Caco-2 (cell line): ENCODE measurements around the gene MTRF1L. TPM values are rescaled to one million over a fixed set of nuclear protein-coding genes. Genes with fewer than 3 reads are reported as not detected.
"Not testable (repeated sequence)": the region's sequence is repeated elsewhere in the genome, so short reads cannot be mapped to it uniquely, and the experiment has no call there.

Experiments used
- BruUV-seq: library from RNA; stranded (reverse); fragments of 400-500 nt; replicated peaks from 2 replicates; lab custom pipeline; 2021; lab: Mats Ljungman, UMichigan
- CTCF ChIA-PET: fragments of 300-600 bp; sonication (Branson Sonifier 250); formaldehyde crosslinking; loops from one replicate; lab custom pipeline; 2022; ENCODE audit warnings: antibody characterized with exemption; lab: Charles Lee
- POLR2A ChIA-PET: fragments of 300-600 bp; sonication (Branson Sonifier 250); formaldehyde crosslinking; loops from one replicate; lab custom pipeline; 2022; ENCODE audit warnings: antibody characterized with exemption; lab: Charles Lee
- DNase-seq, 2 experiments: peaks; one replicate each; pipeline versions ENCODE4 v3.0.0 to v3.0.0-alpha.2; 2020 to 2022
- H3K27me3 ChIP-seq: replicated peaks from 2 replicates; pipeline ENCODE4 v1.6.0; 2011; ENCODE audit warnings: low read length; ENCODE audit not compliant: control insufficient read depth, insufficient read depth
- H3K36me3 ChIP-seq: 2 replicates; pipeline ENCODE4 v1.5.1; 2011; ENCODE audit warnings: low read length; ENCODE audit not compliant: control insufficient read depth, insufficient read depth
- H3K4me1 ChIP-seq: fragments of 250-450 bp; sonication (Bioruptor Pico); 2 replicates; pipeline ENCODE4 v1.5.1; 2020; ENCODE audit warnings: mild to moderate bottlenecking
- H3K4me3 ChIP-seq: 2 replicates; pipeline ENCODE4 v1.5.1; 2011; ENCODE audit warnings: low read depth, mild to moderate bottlenecking, control low read depth, low read length
- H3K9me3 ChIP-seq: fragments of 250-450 bp; sonication (Bioruptor Pico); 2 replicates; pipeline ENCODE4 v1.5.1; 2020; ENCODE audit warnings: mild to moderate bottlenecking, moderate library complexity
- H3K27ac Mint-ChIP-seq: one replicate; pipeline ENCODE4 v1.8.0; 2022; ENCODE audit warnings: mixed read lengths; ENCODE audit not compliant: unreplicated experiment
- H3K27me3 Mint-ChIP-seq: one replicate; pipeline ENCODE4 v1.8.0; 2022; ENCODE audit warnings: mixed read lengths; ENCODE audit not compliant: insufficient read depth, unreplicated experiment
- H3K36me3 Mint-ChIP-seq: one replicate; pipeline ENCODE4 v1.8.0; 2022; ENCODE audit warnings: mild to moderate bottlenecking, mixed read lengths; ENCODE audit not compliant: insufficient read depth, unreplicated experiment
- H3K4me1 Mint-ChIP-seq: one replicate; pipeline ENCODE4 v1.8.0; 2022; ENCODE audit warnings: low read depth, mixed read lengths; ENCODE audit not compliant: unreplicated experiment
- H3K4me3 Mint-ChIP-seq: one replicate; pipeline ENCODE4 v1.8.0; 2022; ENCODE audit warnings: mild to moderate bottlenecking, moderate library complexity, mixed read lengths; ENCODE audit not compliant: unreplicated experiment
- H3K9me3 Mint-ChIP-seq: one replicate; pipeline ENCODE4 v1.8.0; 2022; ENCODE audit warnings: mixed read lengths; ENCODE audit not compliant: unreplicated experiment
- CTCF ChIP-seq, 2 experiments: fragments of 200-600 bp in 1 of 2; IDR thresholded peaks; 1 replicate in 1 of 2; 2 replicates in 1 of 2; pipeline versions ENCODE4 v1.5.1 to v1.8.0; 2011 to 2022; ENCODE audit warnings: antibody characterized with exemption in 1 of 2, control low read depth in 1 of 2, inconsistent platforms in 1 of 2, low read depth in 1 of 2, low read length in 1 of 2, mild to moderate bottlenecking in 1 of 2, moderate library complexity in 1 of 2; ENCODE audit not compliant: insufficient read depth in 1 of 2, severe bottlenecking in 1 of 2, unreplicated experiment in 1 of 2
- intact Hi-C: fragments of 100-400 bp; cut with micrococcal nuclease; formaldehyde crosslinking; loops from one replicate; pipeline ENCODE4 v1.10.0; 2022; ENCODE audit not compliant: unreplicated experiment
- total RNA-seq: library from RNA; stranded (reverse); gene quantifications from 2 replicates; pipeline ENCODE4 v1.2.3, GENCODE V29; 2022

Gene MTRF1L
- total RNA-seq, 1 experiment from 2014 or later, result 24.4 TPM

- peaks cover 10% of the 10 kb centered on the region for H3K4me1 Mint-ChIP-seq
- ChIA-PET POLR2A (interaction anchor here (0.8 kb wide), 1 partner anchor 20 kb away, joined by 4 read pairs; the partner anchor contains the start of gene FBXO5), CTCF (no interaction called here)
- H3K36me3 Mint-ChIP-seq, result peaks cover 28% of the 10 kb centered on the region
- BruUV-seq, result no TSS peak
- peak overlapping the region; percentile 97 for H3K27ac Mint-ChIP-seq
- no peaks in the 10 kb centered on the region for H3K9me3 ChIP-seq
- no peaks in the 10 kb centered on the region for H3K27me3 Mint-ChIP-seq
- peak overlapping the region; percentile 90 for H3K4me3 Mint-ChIP-seq
- H3K9me3 Mint-ChIP-seq, result no peaks in the 10 kb centered on the region
- intact Hi-C loops, result loop anchor here (2.0 kb wide), 1 partner anchor 21 kb away; the partner anchor contains the start of gene FBXO5
- H3K4me1 ChIP-seq, result no peaks in the 10 kb centered on the region
- DNase-seq, result peak in 1 of 2 experiments; percentile 6
- H3K27me3 ChIP-seq, result no peaks in the 10 kb centered on the region
- TF ChIP-seq CTCF (IDR thresholded peaks at IDR 0.05; ENCODE audit: insufficient read depth in 1 of 2, low read depth in 1 of 2, low read length in 1 of 2, severe bottlenecking in 1 of 2, unreplicated experiment in 1 of 2), result no peak
- H3K4me3 ChIP-seq, result peak overlapping the region; percentile 93
- no peaks in the 10 kb centered on the region for H3K36me3 ChIP-seq
These were observed 819 bp upstream of the MTRF1L start for GRCh38 chr6:153003366-153003690.

GRCh38 chr6:153001767-153002612 lies 519 bp downstream of the MTRF1L start:
- peak in 1 of 2 experiments; percentile 31 for DNase-seq
- no peak for TF ChIP-seq CTCF (IDR thresholded peaks at IDR 0.05; ENCODE audit: insufficient read depth in 1 of 2, low read depth in 1 of 2, low read length in 1 of 2, severe bottlenecking in 1 of 2, unreplicated experiment in 1 of 2)
- Mint-ChIP-seq H3K9me3 (no peaks in the 10 kb centered on the region), H3K27me3 (no peaks in the 10 kb centered on the region), H3K27ac (peak overlapping the region; percentile 97), H3K4me3 (peak overlapping the region; percentile 90), H3K4me1 (peaks cover 10% of the 10 kb centered on the region), H3K36me3 (peaks cover 35% of the 10 kb centered on the region)
- POLR2A ChIA-PET, result interaction anchor here (1.2 kb wide), 1 partner anchor 19 kb away, joined by 6 read pairs; the partner anchor contains the start of gene FBXO5
- Histone ChIP-seq H3K9me3 (no peaks in the 10 kb centered on the region), H3K4me3 (peak overlapping the region; percentile 93), H3K36me3 (no peaks in the 10 kb centered on the region), H3K27me3 (no peaks in the 10 kb centered on the region), H3K4me1 (no peaks in the 10 kb centered on the region)
- intact Hi-C loops, result loop anchor here (1.0 to 2.0 kb wide), 2 partner anchors 19 to 22 kb away; partner anchors contain the start of gene FBXO5
- TSS peak; percentile 63 for BruUV-seq
- CTCF ChIA-PET, result no interaction called here

- H3K4me3 Mint-ChIP-seq, result peak overlapping the region; percentile 90
- POLR2A ChIA-PET, result not testable (repeated sequence)
These were observed 1.7 kb downstream of the MTRF1L start for GRCh38 chr6:153000790-153001189.

More at GRCh38 chr6:153000790-153001189, 1.7 kb downstream of the MTRF1L start:
- H3K36me3 ChIP-seq, DNase-seq, H3K27me3 ChIP-seq, H3K9me3 Mint-ChIP-seq, H3K27ac Mint-ChIP-seq, H3K4me1 ChIP-seq, H3K9me3 ChIP-seq, H3K27me3 Mint-ChIP-seq, CTCF ChIA-PET, BruUV-seq, H3K4me3 ChIP-seq, intact Hi-C loops: not testable (repeated sequence)
- peaks cover 10% of the 10 kb centered on the region for H3K4me1 Mint-ChIP-seq
- H3K36me3 Mint-ChIP-seq, result peaks cover 42% of the 10 kb centered on the region
